K562 (cell line): ENCODE measurements around the gene ARHGAP8. TPM values are rescaled to one million over a fixed set of nuclear protein-coding genes. Genes with fewer than 3 reads are reported as not detected.

Experiments
- ATAC-seq: fragments of 200-7000 bp; cut with Tn5 transposase; 3 replicates; pipeline ENCODE4 v1.9.1; 2020; ENCODE audit warnings: moderate library complexity
- BruUV-seq: library from RNA; stranded (reverse); fragments of 400-500 nt; replicated peaks from 2 replicates; lab custom pipeline; 2021; lab: Mats Ljungman, UMichigan
- CTCF ChIA-PET: fragments of 300-600 bp; formaldehyde crosslinking; extraction: SDS; loops from one replicate; lab custom pipeline; 2021; ENCODE audit warnings: low intra/inter-chr PET ratio; lab: Yijun Ruan, JAX
- POLR2A ChIA-PET: fragments of 300-600, 350-650 bp; sonication (Branson Sonifier 250); formaldehyde crosslinking; extraction: SDS; loops from one replicate; lab custom pipeline; 2021; ENCODE audit warnings: antibody characterized with exemption, inconsistent platforms; lab: Yijun Ruan, JAX
- DNase-seq, 4 experiments: peaks; one replicate each; pipeline versions ENCODE4 v3.0.0 to v3.0.0-alpha.2; 2011 to 2018; ENCODE audit warnings: low spot score in 3 of 4, mixed read lengths in 3 of 4; ENCODE audit errors: extremely low read depth in 1 of 4
- FAIRE-seq: peaks from 2 replicates; lab custom pipeline; 2011; peaks lifted over from hg19 to GRCh38; lab: Jason Lieb, UNC
- H2AFZ ChIP-seq: 2 replicates; pipeline ENCODE4 v1.6.0; 2011; ENCODE audit warnings: low read depth, low read length, control low read depth, inconsistent platforms
- H3K27ac ChIP-seq: fragments of 200-600 bp; 3 replicates; pipeline ENCODE4 v1.8.0; 2011; ENCODE audit warnings: low read depth, mild to moderate bottlenecking, control low read depth, inconsistent platforms, low read length, moderate library complexity, mixed read lengths; ENCODE audit errors: extremely low read depth
- H3K27me3 ChIP-seq, 2 experiments: fragments of 300-600 bp in 1 of 2; 2 replicates in 1 of 2; 3 replicates in 1 of 2; pipeline versions ENCODE4 v1.6.0 to v1.8.0; 2011; ENCODE audit warnings: inconsistent platforms in 2 of 2, low read length in 2 of 2, mild to moderate bottlenecking in 1 of 2, mixed read lengths in 1 of 2, moderate library complexity in 1 of 2; ENCODE audit not compliant: control insufficient read depth in 2 of 2, insufficient read depth in 2 of 2
- H3K36me3 ChIP-seq: fragments of 300-600 bp; 3 replicates; pipeline ENCODE4 v1.8.0; 2011; ENCODE audit warnings: mild to moderate bottlenecking, low read length, inconsistent platforms; ENCODE audit not compliant: control insufficient read depth, insufficient read depth
- H3K4me1 ChIP-seq, 2 experiments: fragments of 200-600 bp in 1 of 2; replicated peaks in 1 of 2; 2 replicates in 1 of 2; 3 replicates in 1 of 2; pipeline versions ENCODE4 v1.5.1 to v1.8.0; 2011; ENCODE audit warnings: inconsistent platforms in 2 of 2, low read length in 2 of 2, mild to moderate bottlenecking in 1 of 2, mixed read lengths in 1 of 2, moderate library complexity in 1 of 2; ENCODE audit not compliant: control insufficient read depth in 2 of 2, insufficient read depth in 2 of 2
- H3K4me2 ChIP-seq: 2 replicates; pipeline ENCODE4 v1.6.1; 2011; ENCODE audit warnings: low read length, control low read depth, inconsistent platforms, mixed read lengths; ENCODE audit not compliant: insufficient read depth
- H3K4me3 ChIP-seq: fragments of 200-600 bp; sonication (generic), shearing (Covaris generic); 2 replicates; pipeline ENCODE4 v1.5.1; 2016; ENCODE audit warnings: control low read depth, inconsistent platforms
- H3K79me2 ChIP-seq: fragments of 200-600 bp; 3 replicates; pipeline ENCODE4 v1.8.0; 2011; ENCODE audit warnings: low read length, inconsistent platforms; ENCODE audit not compliant: control insufficient read depth, insufficient read depth
- H3K9ac ChIP-seq, 2 experiments: 2 replicates each; pipeline versions ENCODE4 v1.6.0 to v1.6.1; 2011; ENCODE audit warnings: low read depth in 2 of 2, low read length in 2 of 2, control low read depth in 1 of 2, inconsistent platforms in 1 of 2, mild to moderate bottlenecking in 1 of 2, mixed read lengths in 1 of 2; ENCODE audit not compliant: insufficient read depth in 1 of 2
- H3K9me1 ChIP-seq: one replicate; pipeline ENCODE4 v1.6.0; 2011; ENCODE audit warnings: inconsistent platforms, mild to moderate bottlenecking, low read length, moderate library complexity; ENCODE audit not compliant: control insufficient read depth, insufficient read depth
- H3K9me3 ChIP-seq: replicated peaks from 2 replicates; pipeline ENCODE4 v1.5.1; 2011; ENCODE audit warnings: low read depth, low read length, inconsistent platforms; ENCODE audit not compliant: control insufficient read depth, insufficient read depth
- H4K20me1 ChIP-seq: replicated peaks from 2 replicates; pipeline ENCODE4 v1.6.1; 2011; ENCODE audit warnings: low read length, inconsistent platforms, mixed read lengths; ENCODE audit not compliant: control insufficient read depth, insufficient read depth
- CGGBP1 ChIP-seq: fragments of 250-450 bp; sonication (Bioruptor Pico); IDR thresholded peaks from 2 replicates; pipeline ENCODE4 v1.9.0; 2021; ENCODE audit warnings: mild to moderate bottlenecking
- EHMT2 ChIP-seq: fragments of 450-650 bp; IDR thresholded peaks from 2 replicates; pipeline ENCODE4 v1.6.1; 2018; ENCODE audit warnings: antibody characterized with exemption
- MYC ChIP-seq, 2 experiments: fragments of 250-450 bp in 1 of 2; sonication (Bioruptor Pico) in 1 of 2; IDR thresholded peaks; 2 replicates each; pipeline versions ENCODE4 v1.5.1 to v1.6.1; 2012 to 2021; ENCODE audit warnings: low read depth in 2 of 2, borderline replicate concordance in 1 of 2, improper control_type of control experiment in 1 of 2, low read length in 1 of 2, mild to moderate bottlenecking in 1 of 2, moderate library complexity in 1 of 2
- UBTF ChIP-seq, 2 experiments: IDR thresholded peaks; 2 replicates each; pipeline ENCODE4 v1.6.1; 2012; ENCODE audit warnings: improper control_type of control experiment in 2 of 2, low read depth in 2 of 2, low read length in 2 of 2, borderline replicate concordance in 1 of 2
- WGBS: fragments of 100-300 bp; shearing (Covaris generic); methylation state at CpG from one replicate; pipeline ENCODE4 v1.1.6; 2016; ENCODE audit warnings: low coverage, mixed read lengths; ENCODE audit not compliant: insufficient coverage; ENCODE audit errors: missing lambda C conversion rate; 5-methylcytosine and 5-hydroxymethylcytosine counted together
- in situ Hi-C: fragments of 300-500 bp; cut with MboI; formaldehyde crosslinking; loops from 4 replicates; pipeline ENCODE4 v1.15.0; 2018; ENCODE audit warnings: inconsistent platforms, mixed read lengths
- intact Hi-C: fragments of 100-400 bp; cut with micrococcal nuclease; formaldehyde crosslinking; loops from 2 replicates; pipeline ENCODE4 v1.14.2; 2022
- polyA plus RNA-seq, 8 experiments: library from polyadenylated mRNA; depleted of rRNA in 4 of 8; stranded (reverse) in 5 of 8; unstranded in 3 of 8; fragments of >200 nt; fragmentation: Nextera tagmentation in 2 of 8; fragmentation: Illumina TruSeq in 1 of 8; extraction: Ambion mirVana in 2 of 8; extraction: Trizol in 1 of 8; gene quantifications; 2 replicates each; pipeline versions ENCODE4 v1.2.1 to v1.2.3, GENCODE V29; 2011 to 2014; ENCODE audit warnings: inconsistent platforms in 1 of 8, missing spikeins in 1 of 8
- total RNA-seq, 7 experiments: library from RNA; depleted of rRNA in 6 of 7; stranded (reverse); fragments of >200 nt in 6 of 7; fragmentation: Illumina TruSeq in 2 of 7; extraction: Trizol in 2 of 7; gene quantifications; 2 replicates each; pipeline versions ENCODE4 v1.2.1 to v1.2.3, GENCODE V29; 2011 to 2021; ENCODE audit warnings: low replicate concordance in 1 of 7

The ARHGAP8 gene
- total and polyA plus RNA-seq, 9 of the 15 experiments (the other 6 are each of a cell fraction or from before 2014, with no cell fraction given), result 0.15 to 2.2 (median 0.62) TPM

GRCh38 chr22:44865193-44866057 lies 113.0 kb downstream of the ARHGAP8 start:
- ATAC-seq (no peak), FAIRE-seq (no peak), DNase-seq (no peak)
- no peak overlapping the region for H3K27ac ChIP-seq
- H3K36me3 ChIP-seq, result no peaks in the 10 kb centered on the region
- no peak overlapping the region for H3K9ac ChIP-seq
- TF ChIP-seq MYC (IDR thresholded peaks at IDR 0.05; ENCODE audit: low read depth, low read length) (no peak), MYC (CRISPR knock-in tag; IDR thresholded peaks at IDR 0.05; ENCODE audit: borderline replicate concordance, low read depth) (no peak), UBTF (IDR thresholded peaks at IDR 0.05; ENCODE audit: borderline replicate concordance in 1 of 2, low read depth in 2 of 2, low read length in 2 of 2) (no peak), EHMT2 (no peak), CGGBP1 (no peak)
- H2AFZ ChIP-seq, result no peak overlapping the region
- no peaks in the 10 kb centered on the region for H3K9me1 ChIP-seq
- H3K9me3 ChIP-seq, result no peaks in the 10 kb centered on the region
- H3K27me3 ChIP-seq, result no peaks in the 10 kb centered on the region; a peak in 2 of 5 replicates
- no peaks in the 10 kb centered on the region for H3K79me2 ChIP-seq
- intact Hi-C loops (no loop called here), in situ Hi-C loops (no loop called here)
- CTCF ChIA-PET, result no interaction called here
- 1% methylated on average over 14 of the region's 31 CpGs for WGBS
- peaks cover 2 to 3% of the 10 kb centered on the region in 2 experiments; a peak in 3 of 5 replicates for H3K4me1 ChIP-seq
- no peak overlapping the region for H3K4me3 ChIP-seq
- BruUV-seq, result no TSS peak
- H3K4me2 ChIP-seq, result no peak overlapping the region
- H4K20me1 ChIP-seq, result no peaks in the 10 kb centered on the region
- POLR2A ChIA-PET, result interaction anchor here (0.6 kb wide), 1 partner anchor 404 kb away, joined by 3 read pairs; no protein-coding TSS in a partner anchor
